PC-3 (cell line): ENCODE results near the gene SAP25. TPM values are rescaled to one million over a fixed set of nuclear protein-coding genes. Genes with fewer than 3 reads are reported as not detected.

Experiments used
- ATAC-seq: fragments of 200-7000 bp; cut with Tn5 transposase; 2 replicates; pipeline ENCODE4 v1.9.1; 2020; ENCODE audit warnings: mild to moderate bottlenecking, moderate library complexity
- BruUV-seq: library from RNA; stranded (reverse); fragments of 400-500 nt; replicated peaks from 2 replicates; lab custom pipeline; 2021; lab: Mats Ljungman, UMichigan
- CTCF ChIA-PET: fragments of 300-600 bp; sonication (Branson Sonifier 250); formaldehyde crosslinking; loops from one replicate; lab custom pipeline; 2022; ENCODE audit warnings: antibody characterized with exemption; lab: Charles Lee
- POLR2A ChIA-PET: fragments of 300-600 bp; sonication (Branson Sonifier 250); formaldehyde crosslinking; loops from one replicate; lab custom pipeline; 2022; ENCODE audit warnings: antibody characterized with exemption; ENCODE audit not compliant: unreplicated experiment; lab: Charles Lee
- DNase-seq: peaks from one replicate; pipeline ENCODE4 v3.0.0-alpha.2; 2015
- H2AFZ ChIP-seq: fragments of 300-600 bp; sonication (generic); 2 replicates; pipeline ENCODE4 v1.6.0; 2016; ENCODE audit warnings: antibody characterized with exemption, low read length
- H3F3A ChIP-seq: fragments of 300-600 bp; sonication (generic); one replicate; pipeline ENCODE4 v1.6.0; 2017; ENCODE audit warnings: antibody characterized with exemption, low read length, control low read depth, mild to moderate bottlenecking; ENCODE audit not compliant: unreplicated experiment
- H3K27ac ChIP-seq: fragments of 300-600 bp; sonication (generic); 2 replicates; pipeline ENCODE4 v1.5.1; 2016; ENCODE audit warnings: mild to moderate bottlenecking, low read length
- H3K27me3 ChIP-seq: fragments of 300-600 bp; sonication (generic); 2 replicates; pipeline ENCODE4 v1.6.1; 2016; ENCODE audit warnings: low read length, mixed read lengths
- H3K36me3 ChIP-seq: fragments of 300-600 bp; sonication (generic); 2 replicates; pipeline ENCODE4 v1.6.1; 2016; ENCODE audit warnings: low read depth, mixed run types, low read length, mixed read lengths
- H3K4me1 ChIP-seq: fragments of 300-600 bp; sonication (generic); 2 replicates; pipeline ENCODE4 v1.5.1; 2016; ENCODE audit warnings: low read length; ENCODE audit not compliant: insufficient read depth
- H3K4me2 ChIP-seq: fragments of 300-600 bp; sonication (generic); 2 replicates; pipeline ENCODE4 v1.6.0; 2016; ENCODE audit warnings: low read length
- H3K4me3 ChIP-seq: fragments of 300-600 bp; sonication (generic); 2 replicates; pipeline ENCODE4 v1.5.1; 2016; ENCODE audit warnings: mild to moderate bottlenecking, low read length, mixed read lengths
- H3K79me2 ChIP-seq: fragments of 300-600 bp; sonication (generic); 2 replicates; pipeline ENCODE4 v1.6.1; 2017; ENCODE audit warnings: low read length, mixed read lengths
- H3K9ac ChIP-seq: fragments of 300-600 bp; sonication (generic); 2 replicates; pipeline ENCODE4 v1.6.0; 2016; ENCODE audit warnings: mild to moderate bottlenecking, low read length
- H3K9me2 ChIP-seq: fragments of 300-600 bp; sonication (generic); replicated peaks from 2 replicates; pipeline ENCODE4 v1.6.1; 2016; ENCODE audit warnings: mixed run types, low read length, mixed read lengths
- H3K9me3 ChIP-seq: fragments of 300-600 bp; sonication (generic); 2 replicates; pipeline ENCODE4 v1.6.1; 2016; ENCODE audit warnings: low read length, mixed read lengths
- H4K20me1 ChIP-seq: fragments of 300-600 bp; sonication (generic); 2 replicates; pipeline ENCODE4 v1.6.1; 2016; ENCODE audit warnings: low read length, mixed read lengths
- EZH2 ChIP-seq: fragments of 300-600 bp; sonication (generic); IDR thresholded peaks from one replicate; pipeline ENCODE4 v1.6.1; 2017; ENCODE audit warnings: antibody characterized with exemption, mild to moderate bottlenecking, low read length; ENCODE audit not compliant: unreplicated experiment
- EZH2phosphoT487 ChIP-seq: fragments of 300-600 bp; sonication (generic); IDR thresholded peaks from 2 replicates; pipeline ENCODE4 v1.6.1; 2018; ENCODE audit warnings: mild to moderate bottlenecking, antibody characterized with exemption, low read length, borderline replicate concordance
- intact Hi-C: fragments of 100-400 bp; cut with micrococcal nuclease; formaldehyde crosslinking; loops from 2 replicates; pipeline ENCODE4 v1.9.0; 2023
- total RNA-seq: library from RNA; depleted of rRNA; stranded (reverse); fragments of >200 nt; gene quantifications from 2 replicates; pipeline ENCODE4 v1.2.3, GENCODE V29; 2014
- TF ChIP-seq, protein P1 (sequence below): fragments of 300-600 bp; sonication (generic); conservative IDR thresholded peaks from 2 replicates; pipeline ENCODE4 v1.5.1; 2017; ENCODE audit warnings: antibody characterized with exemption, low read depth, mild to moderate bottlenecking, low read length

SAP25 gene
- total RNA-seq, 1 experiment from 2014 or later: 0.22 TPM

DNA sequence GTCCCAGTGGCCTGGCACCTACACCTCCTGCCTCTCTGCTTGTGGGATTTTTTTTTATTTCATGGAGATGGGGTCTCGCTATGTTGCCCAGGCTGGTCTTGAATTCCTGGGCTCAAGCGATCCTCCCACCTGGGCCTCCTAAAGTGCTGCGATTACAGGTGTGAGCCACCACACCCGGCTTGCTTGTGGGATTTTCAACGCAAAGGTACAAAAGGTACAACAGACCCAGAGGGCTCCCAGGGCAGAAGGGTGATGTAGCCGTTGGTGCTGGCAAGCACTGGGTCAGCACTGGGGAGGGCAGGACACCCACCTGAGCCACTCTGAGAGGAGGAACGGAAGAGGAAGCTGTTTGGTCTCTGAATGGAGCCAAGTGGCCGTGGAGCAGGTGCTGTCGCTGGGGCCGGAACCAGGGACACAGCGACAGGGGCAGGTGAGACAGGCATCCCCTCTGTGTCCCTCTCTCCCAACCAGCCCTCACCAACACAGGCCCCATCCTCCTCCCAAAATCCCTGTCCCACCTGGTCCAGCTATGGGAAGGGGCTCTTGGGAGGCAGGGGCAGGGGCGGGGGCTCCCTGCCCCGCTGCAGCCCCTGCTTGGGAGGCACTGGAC is 2.8 kb upstream of the SAP25 start:
- intact Hi-C loops: no loop called here
- TF ChIP-seq, protein P1, sequence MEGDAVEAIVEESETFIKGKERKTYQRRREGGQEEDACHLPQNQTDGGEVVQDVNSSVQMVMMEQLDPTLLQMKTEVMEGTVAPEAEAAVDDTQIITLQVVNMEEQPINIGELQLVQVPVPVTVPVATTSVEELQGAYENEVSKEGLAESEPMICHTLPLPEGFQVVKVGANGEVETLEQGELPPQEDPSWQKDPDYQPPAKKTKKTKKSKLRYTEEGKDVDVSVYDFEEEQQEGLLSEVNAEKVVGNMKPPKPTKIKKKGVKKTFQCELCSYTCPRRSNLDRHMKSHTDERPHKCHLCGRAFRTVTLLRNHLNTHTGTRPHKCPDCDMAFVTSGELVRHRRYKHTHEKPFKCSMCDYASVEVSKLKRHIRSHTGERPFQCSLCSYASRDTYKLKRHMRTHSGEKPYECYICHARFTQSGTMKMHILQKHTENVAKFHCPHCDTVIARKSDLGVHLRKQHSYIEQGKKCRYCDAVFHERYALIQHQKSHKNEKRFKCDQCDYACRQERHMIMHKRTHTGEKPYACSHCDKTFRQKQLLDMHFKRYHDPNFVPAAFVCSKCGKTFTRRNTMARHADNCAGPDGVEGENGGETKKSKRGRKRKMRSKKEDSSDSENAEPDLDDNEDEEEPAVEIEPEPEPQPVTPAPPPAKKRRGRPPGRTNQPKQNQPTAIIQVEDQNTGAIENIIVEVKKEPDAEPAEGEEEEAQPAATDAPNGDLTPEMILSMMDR: no peak
- TF ChIP-seq EZH2: no peak
- TF ChIP-seq EZH2phosphoT487: no peak
- H3K4me1 ChIP-seq: no peaks in the 10 kb centered on the region
- ChIA-PET CTCF (no interaction called here), POLR2A (no interaction called here)
- H3F3A ChIP-seq: no peaks in the 10 kb centered on the region
- ATAC-seq (no peak), DNase-seq (no peak)
- peaks cover 14% of the 10 kb centered on the region; the same call in 1 of the 2 replicates for H3K36me3 ChIP-seq
- no peaks in the 10 kb centered on the region for H3K9me2 ChIP-seq
- no peaks in the 10 kb centered on the region for H3K79me2 ChIP-seq
- H3K9me3 ChIP-seq: no peaks in the 10 kb centered on the region
- no peak overlapping the region for H3K4me2 ChIP-seq
- no peak overlapping the region for H2AFZ ChIP-seq
- no peak overlapping the region for H3K9ac ChIP-seq
- no peak overlapping the region for H3K4me3 ChIP-seq
- H3K27me3 ChIP-seq: no peaks in the 10 kb centered on the region
- H3K27ac ChIP-seq: no peak overlapping the region
- H4K20me1 ChIP-seq: no peaks in the 10 kb centered on the region
- BruUV-seq: no TSS peak

GRCh38 chr7:100575746-100576383 is 2.2 kb upstream of the SAP25 start:
- Histone ChIP-seq H4K20me1 (no peaks in the 10 kb centered on the region), H2AFZ (no peak overlapping the region), H3K4me2 (no peak overlapping the region), H3K36me3 (peaks cover 10% of the 10 kb centered on the region; the same call in 1 of the 2 replicates), H3K27me3 (no peaks in the 10 kb centered on the region), H3K27ac (no peak overlapping the region), H3K9me2 (no peaks in the 10 kb centered on the region), H3K79me2 (no peaks in the 10 kb centered on the region), H3K4me1 (no peaks in the 10 kb centered on the region), H3K9me3 (no peaks in the 10 kb centered on the region), H3K4me3 (no peak overlapping the region), H3F3A (no peaks in the 10 kb centered on the region), H3K9ac (no peak overlapping the region)
- CTCF ChIA-PET: no interaction called here
- TF ChIP-seq, protein P1: no peak
- TF ChIP-seq EZH2phosphoT487: no peak
- TF ChIP-seq EZH2: no peak
- BruUV-seq: no TSS peak
- POLR2A ChIA-PET: no interaction called here
- DNase-seq (no peak), ATAC-seq (no peak)
- intact Hi-C loops: no loop called here

- no peak for TF ChIP-seq EZH2
- no peak for TF ChIP-seq EZH2phosphoT487
- H3K9ac ChIP-seq: no peak overlapping the region
- H3K4me3 ChIP-seq: no peak overlapping the region
- no TSS peak for BruUV-seq
- H3K36me3 ChIP-seq: peaks cover 4% of the 10 kb centered on the region; the same call in 1 of the 2 replicates
- H3K4me1 ChIP-seq: no peaks in the 10 kb centered on the region; the same call in 1 of the 2 replicates
- ChIA-PET CTCF (no interaction called here), POLR2A (no interaction called here)
- intact Hi-C loops: no loop called here
- H3K9me3 ChIP-seq: no peaks in the 10 kb centered on the region
- H3F3A ChIP-seq: no peaks in the 10 kb centered on the region
- no peak for ATAC-seq
- no peak overlapping the region for H3K27ac ChIP-seq
- H2AFZ ChIP-seq: no peak overlapping the region
- no peaks in the 10 kb centered on the region for H3K9me2 ChIP-seq
- no peak overlapping the region for H3K4me2 ChIP-seq
- H4K20me1 ChIP-seq: no peaks in the 10 kb centered on the region
- no peaks in the 10 kb centered on the region for H3K79me2 ChIP-seq
- H3K27me3 ChIP-seq: no peaks in the 10 kb centered on the region
- DNase-seq: no peak
Measured at GRCh38 chr7:100575206-100575631, 1.5 kb upstream of the SAP25 start.
